ENCODE results near the gene TMEM182. TPM values are rescaled to one million over a fixed set of nuclear protein-coding genes. Genes with fewer than 3 reads are reported as not detected.

TMEM182 gene
- total RNA-seq, 2 donors from 2014 or later = 2.5 to 3.1 TPM

DNA sequence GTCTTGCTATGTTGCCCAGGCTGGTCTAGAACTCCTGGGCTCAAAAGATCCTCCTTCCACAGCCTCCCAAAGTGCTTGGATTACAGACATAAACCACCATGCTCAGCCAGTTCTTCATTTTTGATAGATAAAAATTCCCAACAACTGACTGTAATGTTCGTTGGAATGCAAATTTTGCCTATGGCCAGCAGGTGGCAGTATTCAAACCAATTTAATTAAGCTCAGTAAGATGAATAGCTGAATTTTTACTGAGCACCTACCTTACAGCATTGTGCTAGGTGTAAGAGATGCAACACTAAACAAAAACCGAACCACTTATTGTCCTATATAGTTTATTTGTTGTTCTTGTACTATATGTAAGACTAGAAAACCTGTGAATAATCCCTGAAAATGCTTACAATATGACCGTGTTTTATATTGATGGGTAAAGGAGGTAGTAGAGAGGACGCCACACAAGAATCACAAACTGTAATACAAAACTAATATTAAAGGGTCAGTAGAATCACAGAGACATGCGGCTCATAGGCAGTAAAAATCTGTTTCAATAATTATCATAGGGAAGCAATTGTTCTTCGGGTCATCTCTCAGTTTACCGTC lies 8.2 kb upstream of the TMEM182 start:
- H3K4me1 ChIP-seq (ENCODE audit: control insufficient read depth in 1 of 2, low read depth in 2 of 2) = peaks cover 0 to 7% of the 10 kb centered on the region in 2 donors
- TF ChIP-seq, protein P1, sequence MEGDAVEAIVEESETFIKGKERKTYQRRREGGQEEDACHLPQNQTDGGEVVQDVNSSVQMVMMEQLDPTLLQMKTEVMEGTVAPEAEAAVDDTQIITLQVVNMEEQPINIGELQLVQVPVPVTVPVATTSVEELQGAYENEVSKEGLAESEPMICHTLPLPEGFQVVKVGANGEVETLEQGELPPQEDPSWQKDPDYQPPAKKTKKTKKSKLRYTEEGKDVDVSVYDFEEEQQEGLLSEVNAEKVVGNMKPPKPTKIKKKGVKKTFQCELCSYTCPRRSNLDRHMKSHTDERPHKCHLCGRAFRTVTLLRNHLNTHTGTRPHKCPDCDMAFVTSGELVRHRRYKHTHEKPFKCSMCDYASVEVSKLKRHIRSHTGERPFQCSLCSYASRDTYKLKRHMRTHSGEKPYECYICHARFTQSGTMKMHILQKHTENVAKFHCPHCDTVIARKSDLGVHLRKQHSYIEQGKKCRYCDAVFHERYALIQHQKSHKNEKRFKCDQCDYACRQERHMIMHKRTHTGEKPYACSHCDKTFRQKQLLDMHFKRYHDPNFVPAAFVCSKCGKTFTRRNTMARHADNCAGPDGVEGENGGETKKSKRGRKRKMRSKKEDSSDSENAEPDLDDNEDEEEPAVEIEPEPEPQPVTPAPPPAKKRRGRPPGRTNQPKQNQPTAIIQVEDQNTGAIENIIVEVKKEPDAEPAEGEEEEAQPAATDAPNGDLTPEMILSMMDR (IDR thresholded peaks at IDR 0.05) = peak; percentile 75
- H3K27ac ChIP-seq = no peak overlapping the region
- H3K36me3 ChIP-seq = no peaks in the 10 kb centered on the region
- ATAC-seq (ENCODE audit: insufficient number of reproducible peaks, low FRiP score, low read depth) = no peak
- no peak for DNase-seq (ENCODE audit: low spot score)
- H3K4me3 ChIP-seq = no peak overlapping the region
- no peaks in the 10 kb centered on the region for H3K9me3 ChIP-seq
- H3K27me3 ChIP-seq (replicated peaks; ENCODE audit: insufficient read depth) = no peaks in the 10 kb centered on the region

DNA sequence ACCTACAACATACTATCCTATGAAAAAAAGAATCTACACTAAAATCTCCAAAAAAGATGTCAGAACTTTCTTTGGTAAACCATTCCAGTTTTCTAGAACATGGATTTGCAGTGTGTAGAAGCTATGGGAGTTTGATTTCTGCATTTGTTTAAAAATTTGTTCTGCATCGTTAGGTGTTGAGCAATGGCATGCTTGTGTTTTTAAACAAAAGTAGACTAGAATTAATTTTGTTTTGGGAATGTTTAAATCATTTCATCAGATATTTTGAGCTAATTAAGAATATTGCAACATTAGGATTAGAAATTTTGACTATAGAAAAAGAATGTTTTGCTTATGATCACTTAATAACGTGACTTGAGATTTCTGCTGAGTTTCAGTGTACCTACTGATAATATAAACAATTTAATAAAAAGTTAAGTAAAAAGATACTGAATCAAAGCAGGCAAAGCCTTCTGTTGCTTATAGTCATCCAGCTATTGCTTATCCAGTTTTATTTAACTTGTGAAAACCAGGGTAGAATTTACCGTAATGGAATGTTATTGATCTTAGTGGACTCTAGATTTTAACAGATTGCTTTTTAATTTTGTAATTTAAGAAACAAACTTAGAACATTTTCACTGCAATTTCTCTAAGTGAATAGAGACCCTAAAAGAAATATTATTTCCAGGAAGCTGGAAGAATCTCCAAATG lies 7.2 kb upstream of the TMEM182 start:
- Histone ChIP-seq H3K9me3 (no peaks in the 10 kb centered on the region), H3K4me1 (ENCODE audit: control insufficient read depth in 1 of 2, low read depth in 2 of 2) (peaks cover 0 to 7% of the 10 kb centered on the region in 2 donors), H3K36me3 (no peaks in the 10 kb centered on the region), H3K27ac (no peak overlapping the region), H3K4me3 (no peak overlapping the region), H3K27me3 (replicated peaks; ENCODE audit: insufficient read depth) (no peaks in the 10 kb centered on the region)
- TF ChIP-seq, protein P1 (IDR thresholded peaks at IDR 0.05) = no peak
- no peak for DNase-seq (ENCODE audit: low spot score)
- no peak for ATAC-seq (ENCODE audit: insufficient number of reproducible peaks, low FRiP score, low read depth)

DNA sequence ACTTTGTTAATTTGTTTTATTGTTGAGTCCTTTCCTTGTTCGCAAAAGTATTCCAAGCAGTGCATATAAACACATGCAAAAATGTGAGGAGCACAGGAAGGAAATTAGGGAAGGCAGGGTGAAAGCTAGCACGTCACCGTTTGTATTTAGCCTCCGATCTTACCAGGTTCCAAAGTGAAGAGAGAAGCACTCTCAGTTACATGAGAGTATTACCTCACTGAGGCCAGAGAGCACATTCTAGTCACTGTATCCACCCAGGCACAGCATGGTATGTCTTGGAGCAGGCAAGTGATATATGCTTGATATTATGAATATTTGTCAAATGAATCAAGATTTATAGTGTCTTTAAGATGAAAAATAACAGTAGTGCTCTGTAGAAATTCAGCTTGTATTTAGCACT lies 6.5 kb upstream of the TMEM182 start:
- TF ChIP-seq, protein P1 (IDR thresholded peaks at IDR 0.05) = no peak
- DNase-seq (ENCODE audit: low spot score) (no peak), ATAC-seq (ENCODE audit: insufficient number of reproducible peaks, low FRiP score, low read depth) (no peak)
- Histone ChIP-seq H3K27me3 (replicated peaks; ENCODE audit: insufficient read depth) (no peaks in the 10 kb centered on the region), H3K36me3 (no peaks in the 10 kb centered on the region), H3K4me1 (ENCODE audit: control insufficient read depth in 1 of 2, low read depth in 2 of 2) (peaks cover 0 to 13% of the 10 kb centered on the region in 2 donors), H3K4me3 (no peak overlapping the region), H3K9me3 (no peaks in the 10 kb centered on the region), H3K27ac (no peak overlapping the region)

DNA sequence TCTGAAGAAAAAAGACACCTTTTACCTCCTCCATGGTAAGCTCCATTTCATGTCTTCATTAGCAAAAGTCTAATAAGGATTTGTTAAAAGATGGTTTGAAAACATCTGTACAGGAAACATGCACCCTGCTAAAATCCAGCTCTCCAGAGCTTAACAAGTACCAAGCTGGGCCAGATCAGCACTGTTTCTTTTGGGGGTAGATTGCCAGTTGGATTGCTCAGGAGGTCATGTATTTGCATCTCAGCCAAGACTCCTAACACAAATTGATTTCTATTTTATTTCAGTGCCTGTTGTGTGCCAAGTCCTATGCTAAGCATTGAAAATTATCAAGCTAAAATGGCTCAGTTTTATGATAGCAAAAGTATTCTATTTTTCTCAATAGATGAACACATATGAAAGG lies 3.4 kb upstream of the TMEM182 start:
- no peaks in the 10 kb centered on the region for H3K36me3 ChIP-seq
- H3K4me3 ChIP-seq = no peak overlapping the region
- DNase-seq (ENCODE audit: low spot score) = no peak
- H3K27ac ChIP-seq = no peak overlapping the region
- no peak for ATAC-seq (ENCODE audit: insufficient number of reproducible peaks, low FRiP score, low read depth)
- TF ChIP-seq, protein P1 (IDR thresholded peaks at IDR 0.05) = no peak
- H3K4me1 ChIP-seq (ENCODE audit: control insufficient read depth in 1 of 2, low read depth in 2 of 2) = peaks cover 0 to 13% of the 10 kb centered on the region in 2 donors
- no peaks in the 10 kb centered on the region for H3K9me3 ChIP-seq
- H3K27me3 ChIP-seq (replicated peaks; ENCODE audit: insufficient read depth) = no peaks in the 10 kb centered on the region

DNA sequence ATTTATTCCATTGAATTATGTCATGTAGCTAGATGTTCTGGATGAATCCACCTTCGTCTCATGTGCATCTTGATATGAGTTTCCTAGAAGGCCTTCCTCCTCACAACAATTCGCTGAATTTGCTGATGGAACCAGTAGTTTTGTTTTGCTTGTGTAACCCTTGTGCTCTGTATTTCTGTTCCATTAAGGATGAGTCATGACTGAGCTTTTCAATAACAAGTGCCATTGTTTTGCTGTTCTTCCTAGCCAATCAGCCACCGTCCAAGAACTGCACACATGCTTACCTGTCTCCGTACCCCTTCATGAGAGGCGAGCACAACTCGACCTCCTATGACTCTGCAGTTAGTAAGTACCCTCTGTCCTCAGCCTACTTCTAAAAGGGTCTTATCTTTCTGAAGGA lies 2.3 kb downstream of the TMEM182 start:
- DNase-seq (ENCODE audit: low spot score) = no peak
- TF ChIP-seq, protein P1 (IDR thresholded peaks at IDR 0.05) = no peak
- no peak overlapping the region for H3K4me3 ChIP-seq
- no peak overlapping the region for H3K27ac ChIP-seq
- no peaks in the 10 kb centered on the region for H3K9me3 ChIP-seq
- H3K36me3 ChIP-seq = no peaks in the 10 kb centered on the region
- ATAC-seq (ENCODE audit: insufficient number of reproducible peaks, low FRiP score, low read depth) = no peak
- peaks cover 0 to 6% of the 10 kb centered on the region in 2 donors for H3K4me1 ChIP-seq (ENCODE audit: control insufficient read depth in 1 of 2, low read depth in 2 of 2)
- no peaks in the 10 kb centered on the region for H3K27me3 ChIP-seq (replicated peaks; ENCODE audit: insufficient read depth)

Measured in thoracic aorta (tissue), 2 donors.